ENCODE results near the gene TAS1R1. TPM values are rescaled to one million over a fixed set of nuclear protein-coding genes. Genes with fewer than 3 reads are reported as not detected.
"Not testable (repeated sequence)": the region's sequence is repeated elsewhere in the genome, so short reads cannot be mapped to it uniquely, and the experiment has no call there.

TAS1R1 gene
- total RNA-seq, 2 donors from 2014 or later: not detected

- 74 to 80% methylated on average over 1 of the region's 1 CpG for WGBS, 2 donors
- intact Hi-C loops (cut with DNase I): no loop called here
Measured at GRCh38 chr1:6557597-6557996, 2.5 kb downstream of the TAS1R1 start.

GRCh38 chr1:6559161-6559560 lies 4.1 kb downstream of the TAS1R1 start:
- H3K4me3 ChIP-seq; H3K4me1 ChIP-seq; intact Hi-C loops (cut with DNase I); H3K9me3 ChIP-seq; H3K27me3 ChIP-seq; ATAC-seq; H3K27ac ChIP-seq; DNase-seq; H3K36me3 ChIP-seq (replicated peaks in 1 of 2; ENCODE audit: insufficient read depth in 1 of 2, low read depth in 2 of 2): not testable (repeated sequence)
- WGBS, 2 donors: 67 to 70% methylated on average over 10 to 11 of the region's 11 CpGs

More at GRCh38 chr1:6557597-6557996, 2.5 kb downstream of the TAS1R1 start:
- ATAC-seq (no peak), DNase-seq (no peak)
- TF ChIP-seq CTCF (IDR thresholded peaks at IDR 0.05) (no peak), POLR2A (IDR thresholded peaks at IDR 0.05) (no peak)
- Histone ChIP-seq H3K9me3 (no peaks in the 10 kb centered on the region), H3K4me1 (peaks cover 15% of the 10 kb centered on the region), H3K36me3 (replicated peaks in 1 of 2; ENCODE audit: insufficient read depth in 1 of 2, low read depth in 2 of 2) (no peaks in the 10 kb centered on the region), H3K27me3 (no peaks in the 10 kb centered on the region), H3K4me3 (no peak overlapping the region), H3K27ac (no peak overlapping the region)

GRCh38 chr1:6560267-6560666 lies 5.2 kb downstream of the TAS1R1 start:
- Histone ChIP-seq H3K36me3 (replicated peaks in 1 of 2; ENCODE audit: insufficient read depth in 1 of 2, low read depth in 2 of 2) (no peaks in the 10 kb centered on the region), H3K4me1 (no peaks in the 10 kb centered on the region), H3K27me3 (no peaks in the 10 kb centered on the region), H3K4me3 (no peak overlapping the region), H3K27ac (no peak overlapping the region), H3K9me3 (no peaks in the 10 kb centered on the region)
- TF ChIP-seq CTCF (IDR thresholded peaks at IDR 0.05) (no peak), POLR2A (IDR thresholded peaks at IDR 0.05) (no peak)
- intact Hi-C loops (cut with DNase I): no loop called here
- DNase-seq (no peak), ATAC-seq (no peak)
- 73 to 74% methylated on average over 9 of the region's 9 CpGs for WGBS, 2 donors

- H3K4me3 ChIP-seq: no peak overlapping the region
- no peak for ATAC-seq
- H3K27me3 ChIP-seq: peaks cover 0 to 3% of the 10 kb centered on the region in 2 donors
- no peaks in the 10 kb centered on the region for H3K36me3 ChIP-seq (replicated peaks in 1 of 2; ENCODE audit: insufficient read depth in 1 of 2, low read depth in 2 of 2)
- TF ChIP-seq POLR2A (IDR thresholded peaks at IDR 0.05): no peak
- no peak for TF ChIP-seq CTCF (IDR thresholded peaks at IDR 0.05)
- WGBS, 2 donors: 83 to 85% methylated on average over 11 of the region's 11 CpGs
- no peak overlapping the region for H3K27ac ChIP-seq
- H3K4me1 ChIP-seq: no peaks in the 10 kb centered on the region
- DNase-seq: no peak
- intact Hi-C loops (cut with DNase I): no loop called here
- no peaks in the 10 kb centered on the region for H3K9me3 ChIP-seq
Measured at GRCh38 chr1:6569033-6569432, 13.9 kb downstream of the TAS1R1 start.

- Histone ChIP-seq H3K4me1 (no peaks in the 10 kb centered on the region), H3K27me3 (peaks cover 0 to 3% of the 10 kb centered on the region in 2 donors), H3K36me3 (replicated peaks in 1 of 2; ENCODE audit: insufficient read depth in 1 of 2, low read depth in 2 of 2) (no peaks in the 10 kb centered on the region), H3K27ac (no peak overlapping the region), H3K4me3 (no peak overlapping the region), H3K9me3 (no peaks in the 10 kb centered on the region)
- WGBS, 2 donors: 74 to 78% methylated on average over 3 of the region's 3 CpGs
- TF ChIP-seq POLR2A (IDR thresholded peaks at IDR 0.05) (no peak), CTCF (IDR thresholded peaks at IDR 0.05) (no peak)
- no peak for ATAC-seq
- intact Hi-C loops (cut with DNase I): no loop called here
- DNase-seq: no peak
Measured at GRCh38 chr1:6570100-6570499, 15.0 kb downstream of the TAS1R1 start.

All from body of pancreas (tissue), 4 donors.